ENCODE results near the gene CDPF1. TPM values are rescaled to one million over a fixed set of nuclear protein-coding genes. Genes with fewer than 3 reads are reported as not detected.
A peak's percentile ranks its signal among the peaks of the same experiment; 100 is the strongest.
"Not testable (repeated sequence)": the region's sequence is repeated elsewhere in the genome, so short reads cannot be mapped to it uniquely, and the experiment has no call there.

The CDPF1 gene
- total and polyA plus RNA-seq, 10 donors, result 7.7 to 19.6 (median 9.5) TPM

GRCh38 chr22:46272762-46273431 lies 22.8 kb upstream of the CDPF1 start:
- intact Hi-C loops (cut with DNase I; ENCODE audit: low total_unique reads), result no loop called here
- no peak for DNase-seq
- H3K9me3 ChIP-seq, result no peaks in the 10 kb centered on the region
- no peak overlapping the region for H3K4me3 ChIP-seq
- peaks cover 6 to 82% (median 44%) of the 10 kb centered on the region in 6 donors for H3K36me3 ChIP-seq
- 93 to 96% (median 95%) methylated on average over 10 to 12 of the region's 12 CpGs for whole genome bisulfite sequencing, 5 donors
- peaks cover 0 to 37% (median 18%) of the 10 kb centered on the region in 6 donors for H3K4me1 ChIP-seq
- no peaks in the 10 kb centered on the region for H3K27me3 ChIP-seq (replicated peaks in 1 of 7)
- no peak overlapping the region for H3K27ac ChIP-seq
- no peak for TF ChIP-seq POLR2AphosphoS5 (IDR thresholded peaks at IDR 0.05)
- TF ChIP-seq CTCF (IDR thresholded peaks at IDR 0.05 in 8 of 11, conservative IDR thresholded peaks at IDR 0.05 in 3 of 11), result no peak
- no peak for TF ChIP-seq POLR2A (IDR thresholded peaks at IDR 0.05)

- intact Hi-C loops (cut with DNase I; ENCODE audit: low total_unique reads), result no loop called here
- H3K4me1 ChIP-seq, result peaks cover 0 to 44% (median 22%) of the 10 kb centered on the region in 6 donors
- H3K9me3 ChIP-seq, result no peaks in the 10 kb centered on the region
- TF ChIP-seq POLR2AphosphoS5 (IDR thresholded peaks at IDR 0.05) (no peak), CTCF (IDR thresholded peaks at IDR 0.05 in 8 of 11, conservative IDR thresholded peaks at IDR 0.05 in 3 of 11) (no peak), POLR2A (IDR thresholded peaks at IDR 0.05) (no peak)
- H3K4me3 ChIP-seq, result no peak overlapping the region
- DNase-seq, result no peak
- peaks cover 6 to 75% (median 41%) of the 10 kb centered on the region in 6 donors for H3K36me3 ChIP-seq
- H3K27ac ChIP-seq, result no peak overlapping the region
- WGBS, 5 donors, result 91 to 97% (median 95%) methylated on average over 8 of the region's 8 CpGs
- no peaks in the 10 kb centered on the region for H3K27me3 ChIP-seq (replicated peaks in 1 of 7)
Observed at GRCh38 chr22:46272196-46272595, 22.1 kb upstream of the CDPF1 start.

GRCh38 chr22:46269564-46269963 lies 19.5 kb upstream of the CDPF1 start:
- WGBS, 5 donors, result 86 to 91% (median 88%) methylated on average over 9 to 11 of the region's 11 CpGs
- no peak for DNase-seq
- Histone ChIP-seq H3K27me3 (replicated peaks in 1 of 7) (no peaks in the 10 kb centered on the region), H3K4me3 (no peak overlapping the region), H3K9me3 (peaks cover 0 to 6% (median 0%) of the 10 kb centered on the region in 8 donors), H3K27ac (no peak overlapping the region), H3K4me1 (peaks cover 0 to 40% (median 26%) of the 10 kb centered on the region in 6 donors), H3K36me3 (peaks cover 0 to 51% (median 22%) of the 10 kb centered on the region in 6 donors)
- intact Hi-C loops (cut with DNase I; ENCODE audit: low total_unique reads), result no loop called here
- TF ChIP-seq CTCF (IDR thresholded peaks at IDR 0.05 in 8 of 11, conservative IDR thresholded peaks at IDR 0.05 in 3 of 11) (no peak), POLR2AphosphoS5 (IDR thresholded peaks at IDR 0.05) (no peak), POLR2A (IDR thresholded peaks at IDR 0.05) (no peak)

- intact Hi-C loops (cut with DNase I; ENCODE audit: low total_unique reads), result no loop called here
- Histone ChIP-seq H3K27ac (peak within 1 kb of the TSS; percentile 58 to 92 (median 76)), H3K36me3 (peaks cover 0 to 32% (median 3%) of the 10 kb centered on the region in 6 donors), H3K4me3 (peak within 1 kb of the TSS; percentile 55 to 89 (median 83)), H3K9me3 (peaks cover 0 to 6% (median 0%) of the 10 kb centered on the region in 8 donors), H3K27me3 (replicated peaks in 1 of 7) (peaks cover 0 to 12% (median 5%) of the 10 kb centered on the region in 7 donors), H3K4me1 (peaks cover 0 to 49% (median 27%) of the 10 kb centered on the region in 6 donors)
- peak; percentile 94 for DNase-seq
- TF ChIP-seq CTCF (IDR thresholded peaks at IDR 0.05 in 8 of 11, conservative IDR thresholded peaks at IDR 0.05 in 3 of 11) (no peak), POLR2A (IDR thresholded peaks at IDR 0.05) (no peak), POLR2AphosphoS5 (IDR thresholded peaks at IDR 0.05) (peak; percentile 70 to 85 (median 83))
- 1 to 2% (median 1%) methylated on average over 32 to 74 of the region's 74 CpGs for WGBS, 5 donors
Observed at GRCh38 chr22:46267431-46268279, 17.6 kb upstream of the CDPF1 start, which contains the start of gene TTC38. TSS of gene TTC38 (plus strand) at chr22:46268008. CDS start at chr22:46268040, 32 bp downstream.

GRCh38 chr22:46265627-46266026 lies 15.5 kb upstream of the CDPF1 start:
- H3K27ac ChIP-seq; intact Hi-C loops (cut with DNase I; ENCODE audit: low total_unique reads); H3K4me3 ChIP-seq; DNase-seq; H3K9me3 ChIP-seq: not testable (repeated sequence)
- Histone ChIP-seq H3K4me1 (peaks cover 0 to 56% (median 29%) of the 10 kb centered on the region in 6 donors), H3K27me3 (replicated peaks in 1 of 7) (peaks cover 0 to 33% (median 16%) of the 10 kb centered on the region in 7 donors), H3K36me3 (peaks cover 0 to 13% (median 0%) of the 10 kb centered on the region in 6 donors)
- WGBS, 5 donors, result 85 to 96% (median 87%) methylated on average over 4 of the region's 4 CpGs

- DNase-seq; H3K4me3 ChIP-seq; intact Hi-C loops (cut with DNase I; ENCODE audit: low total_unique reads); H3K9me3 ChIP-seq; H3K36me3 ChIP-seq; H3K27ac ChIP-seq: not testable (repeated sequence)
- Histone ChIP-seq H3K4me1 (peaks cover 0 to 50% (median 26%) of the 10 kb centered on the region in 6 donors), H3K27me3 (replicated peaks in 1 of 7) (peaks cover 0 to 42% (median 16%) of the 10 kb centered on the region in 7 donors)
- WGBS, 5 donors, result 97 to 99% (median 97%) methylated on average over 5 to 6 of the region's 6 CpGs
Observed at GRCh38 chr22:46264520-46264919, 14.4 kb upstream of the CDPF1 start.
